Breast epithelium (tissue), 3 donors: ENCODE results near the gene DNAH9.

Experiments used
- CTCF ChIP-seq, 3 donors: fragments of 450-650 bp; IDR thresholded peaks; one replicate each; pipeline ENCODE4 v1.5.1; 2016 to 2017; ENCODE audit warnings: antibody characterized with exemption in 3 of 3, mild to moderate bottlenecking in 3 of 3, moderate library complexity in 3 of 3
- POLR2A ChIP-seq: fragments of 450-650 bp; IDR thresholded peaks from one replicate; pipeline ENCODE4 v1.6.1; 2016; ENCODE audit warnings: antibody characterized with exemption, mild to moderate bottlenecking, moderate library complexity
- POLR2AphosphoS5 ChIP-seq, 3 donors: sonication (generic); formaldehyde crosslinking; IDR thresholded peaks; one replicate each; pipeline ENCODE4 v1.6.1; 2017; ENCODE audit warnings: antibody characterized with exemption in 3 of 3

GRCh38 chr17:11900655-11901054, 302.4 kb downstream of the DNAH9 start:
- TF ChIP-seq CTCF (IDR thresholded peaks at IDR 0.05) (no peak), POLR2A (no peak), POLR2AphosphoS5 (IDR thresholded peaks at IDR 0.05) (no peak)
